Endothelial cell of umbilical vein (primary cell): Measurements from ENCODE around the gene TSGA10IP. TPM values are rescaled to one million over a fixed set of nuclear protein-coding genes. Genes with fewer than 3 reads are reported as not detected.

Source experiments
- BruUV-seq: library from RNA; stranded (reverse); fragments of 400-500 nt; replicated peaks from 2 replicates; lab custom pipeline; 2021; lab: Mats Ljungman, UMichigan
- CTCF ChIA-PET: fragments of 300-600, 350-600 bp; sonication (Branson Sonifier 250); formaldehyde crosslinking; loops from one replicate; lab custom pipeline; 2021; ENCODE audit warnings: antibody characterized with exemption, inconsistent platforms; lab: Charles Lee
- POLR2A ChIA-PET: fragments of 300-600, 350-600 bp; sonication (Branson Sonifier 250); formaldehyde crosslinking; loops from one replicate; lab custom pipeline; 2021; ENCODE audit warnings: antibody characterized with exemption, inconsistent platforms; lab: Charles Lee
- DNase-seq: peaks from one replicate; pipeline ENCODE4 v3.0.0-alpha.2; 2011; ENCODE audit warnings: low read depth, low spot score
- FAIRE-seq: peaks from 2 replicates; lab custom pipeline; 2011; peaks lifted over from hg19 to GRCh38; lab: Jason Lieb, UNC
- H2AFZ ChIP-seq: 2 replicates; pipeline ENCODE4 v1.6.0; 2012; ENCODE audit warnings: low read depth, low read length, control low read depth, inconsistent platforms
- H3K27ac ChIP-seq: 2 replicates; pipeline ENCODE4 v1.5.1; 2011; ENCODE audit warnings: low read depth, mild to moderate bottlenecking, control low read depth, low read length, moderate library complexity; ENCODE audit not compliant: insufficient read depth
- H3K27me3 ChIP-seq, 2 experiments: 2 replicates each; pipeline versions ENCODE4 v1.6.0 to v1.6.1; 2011; ENCODE audit warnings: low read length in 2 of 2, mixed read lengths in 1 of 2; ENCODE audit not compliant: control insufficient read depth in 2 of 2, insufficient read depth in 2 of 2
- H3K36me3 ChIP-seq, 2 experiments: 2 replicates in 1 of 2; 3 replicates in 1 of 2; pipeline ENCODE4 v1.5.1; 2011; ENCODE audit warnings: low read length in 2 of 2, mild to moderate bottlenecking in 1 of 2, moderate library complexity in 1 of 2; ENCODE audit not compliant: control insufficient read depth in 2 of 2, insufficient read depth in 2 of 2; ENCODE audit errors: extremely low read depth in 1 of 2
- H3K4me1 ChIP-seq: 3 replicates; pipeline ENCODE4 v1.5.1; 2011; ENCODE audit warnings: mild to moderate bottlenecking, low read length; ENCODE audit not compliant: control insufficient read depth, insufficient read depth; ENCODE audit errors: extremely low read depth
- H3K4me2 ChIP-seq: 2 replicates; pipeline ENCODE4 v1.6.1; 2011; ENCODE audit warnings: low read length, control low read depth, mixed read lengths; ENCODE audit not compliant: insufficient read depth
- H3K4me3 ChIP-seq, 3 experiments: fragments of 200-600 bp in 1 of 3; sonication (generic), shearing (Covaris generic) in 1 of 3; replicated peaks in 1 of 3; 2 replicates each; pipeline ENCODE4 v1.5.1; 2011 to 2016; ENCODE audit warnings: control low read depth in 3 of 3, low read length in 3 of 3, mild to moderate bottlenecking in 2 of 3, inconsistent platforms in 1 of 3, low read depth in 1 of 3, moderate library complexity in 1 of 3; ENCODE audit not compliant: insufficient read depth in 1 of 3
- H3K79me2 ChIP-seq: 2 replicates; pipeline ENCODE4 v1.6.0; 2012; ENCODE audit warnings: low read length, inconsistent platforms; ENCODE audit not compliant: control insufficient read depth, insufficient read depth
- H3K9ac ChIP-seq: replicated peaks from 2 replicates; pipeline ENCODE3; 2011; ENCODE audit warnings: low read length, control low read depth; ENCODE audit not compliant: insufficient read depth; ENCODE audit errors: extremely low read depth
- H3K9me1 ChIP-seq: replicated peaks from 3 replicates; pipeline ENCODE4 v1.6.0; 2011; ENCODE audit warnings: mild to moderate bottlenecking, low read length; ENCODE audit not compliant: control insufficient read depth, insufficient read depth; ENCODE audit errors: extremely low read depth
- H3K9me3 ChIP-seq: replicated peaks from 2 replicates; pipeline ENCODE4 v1.5.1; 2012; ENCODE audit warnings: low read length, inconsistent platforms; ENCODE audit not compliant: control insufficient read depth, insufficient read depth
- H4K20me1 ChIP-seq: replicated peaks from 2 replicates; pipeline ENCODE3; 2011; ENCODE audit warnings: mild to moderate bottlenecking, low read length; ENCODE audit not compliant: control insufficient read depth, insufficient read depth; ENCODE audit errors: extremely low read depth
- EZH2 ChIP-seq: IDR thresholded peaks from 2 replicates; pipeline ENCODE4 v1.6.1; 2012; ENCODE audit warnings: borderline replicate concordance, low read depth, mild to moderate bottlenecking, moderate library complexity, low read length, inconsistent platforms; ENCODE audit not compliant: severe bottlenecking
- FOS ChIP-seq: IDR thresholded peaks from 2 replicates; pipeline ENCODE4 v1.6.1; 2011; ENCODE audit warnings: mild to moderate bottlenecking, low read length, moderate library complexity, borderline replicate concordance; ENCODE audit not compliant: insufficient read depth
- GATA2 ChIP-seq: IDR thresholded peaks from 2 replicates; pipeline ENCODE4 v1.7.0; 2011; ENCODE audit warnings: low read depth, mild to moderate bottlenecking, moderate library complexity, mixed read lengths, low read length; ENCODE audit not compliant: insufficient read length, insufficient read depth
- JUN ChIP-seq: IDR thresholded peaks from 2 replicates; pipeline ENCODE4 v1.6.1; 2011; ENCODE audit warnings: borderline replicate concordance, low read depth; ENCODE audit not compliant: insufficient read length, insufficient read depth
- MYC ChIP-seq: IDR thresholded peaks from one replicate; pipeline ENCODE4 v1.6.1; 2011; ENCODE audit warnings: mild to moderate bottlenecking, low read depth, low read length
- POLR2A ChIP-seq: IDR thresholded peaks from 2 replicates; pipeline ENCODE4 v1.6.1; 2012; ENCODE audit warnings: low read depth, mild to moderate bottlenecking, control low read depth, low read length
- POLR2AphosphoS5 ChIP-seq: IDR thresholded peaks from 2 replicates; pipeline ENCODE4 v1.6.1; 2012; ENCODE audit warnings: low read depth, mild to moderate bottlenecking, control low read depth, low read length, moderate library complexity; ENCODE audit not compliant: insufficient read depth
- dilution Hi-C: fragments of 300-500 bp; cut with MboI; formaldehyde crosslinking; loops from one replicate; pipeline ENCODE4 v1.15.0; 2019; ENCODE audit warnings: low sequenced_read_pairs; ENCODE audit not compliant: extremely low pct_ligation_motif_present
- intact Hi-C: fragments of 100-400 bp; cut with micrococcal nuclease; formaldehyde crosslinking; loops from one replicate; pipeline ENCODE4 v1.10.0; 2022
- polyA plus RNA-seq, 4 experiments: library from polyadenylated mRNA; depleted of rRNA in 3 of 4; stranded (reverse) in 3 of 4; unstranded in 1 of 4; fragments of >200 nt; gene quantifications; 2 replicates each; pipeline versions ENCODE4 v1.2.1 to v1.2.3, GENCODE V29; 2011 to 2012; ENCODE audit warnings: missing spikeins in 1 of 4
- total RNA-seq: library from RNA; stranded (reverse); gene quantifications from 2 replicates; pipeline ENCODE4 v1.2.3, GENCODE V29; 2021
- TF ChIP-seq, protein P1 (sequence below): IDR thresholded peaks from 2 replicates; pipeline ENCODE4 v1.6.1; 2011; ENCODE audit not compliant: insufficient read depth, insufficient read length
- TF ChIP-seq, protein P2 (sequence below), 2 donors: IDR thresholded peaks; 1 replicate in 1 of 2; 2 replicates in 1 of 2; pipeline ENCODE4 v1.5.1; 2011; ENCODE audit warnings: low read length in 2 of 2, mild to moderate bottlenecking in 2 of 2, moderate library complexity in 2 of 2, control low read depth in 1 of 2, inconsistent platforms in 1 of 2, low read depth in 1 of 2; ENCODE audit not compliant: insufficient read depth in 1 of 2; ENCODE audit errors: extremely low read depth in 1 of 2

The TSGA10IP gene
- total and polyA plus RNA-seq, 2 donors (not counting 3 experiments of a cell fraction or from before 2014, with no cell fraction given) = not detected

DNA sequence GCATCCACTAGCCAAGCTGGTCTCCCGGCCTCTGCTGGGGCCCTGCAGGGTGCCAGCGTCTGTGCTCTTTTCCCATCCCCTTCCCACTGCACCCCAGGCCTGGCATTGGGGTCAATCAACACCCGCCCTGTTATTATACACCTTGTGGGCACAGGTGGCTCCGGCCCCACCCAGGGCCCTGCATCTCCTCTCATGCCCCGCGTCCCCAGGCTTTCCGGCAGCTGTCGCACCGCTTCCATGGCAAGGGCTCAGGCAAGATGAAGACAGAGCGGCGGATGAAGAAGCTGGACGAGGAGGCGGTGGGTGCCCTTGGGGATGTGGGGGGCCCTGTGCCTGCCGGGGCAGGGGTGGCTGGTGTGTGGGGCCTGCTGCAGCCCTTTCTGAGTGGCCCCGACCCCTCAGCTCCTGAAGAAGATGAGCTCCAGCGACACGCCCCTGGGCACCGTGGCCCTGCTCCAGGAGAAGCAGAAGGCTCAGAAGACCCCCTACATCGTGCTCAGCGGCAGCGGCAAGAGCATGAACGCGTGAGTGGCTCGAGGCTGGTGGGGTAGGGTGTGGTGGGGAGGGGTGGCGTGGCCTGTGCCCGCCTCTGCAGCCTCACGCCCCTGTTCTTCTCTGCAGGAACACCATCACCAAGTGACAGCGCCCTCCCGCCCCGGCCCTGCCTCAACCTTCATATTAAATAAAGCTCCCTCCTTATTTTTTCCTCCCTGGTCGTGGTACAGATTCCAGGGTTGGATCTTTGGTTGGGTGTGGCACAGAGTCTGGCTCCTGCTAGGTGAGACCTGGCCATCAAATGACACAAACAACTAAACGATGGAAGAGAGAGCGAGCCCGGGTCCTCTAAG, 33.3 kb downstream of the TSGA10IP start:
- Histone ChIP-seq H3K9ac (no peak overlapping the region), H3K9me3 (no peaks in the 10 kb centered on the region), H3K27me3 (no peaks in the 10 kb centered on the region), H3K4me1 (no peaks in the 10 kb centered on the region), H3K79me2 (no peaks in the 10 kb centered on the region), H4K20me1 (no peaks in the 10 kb centered on the region), H3K27ac (no peak overlapping the region), H3K4me2 (no peak overlapping the region), H3K9me1 (no peaks in the 10 kb centered on the region), H3K36me3 (peaks cover 2 to 32% of the 10 kb centered on the region in 2 experiments), H2AFZ (no peak overlapping the region), H3K4me3 (no peak overlapping the region)
- ChIA-PET POLR2A (no interaction called here), CTCF (interaction anchor here (0.9 to 1.4 kb wide), 3 partner anchors 10 to 94 kb away, joined by 3 to 8 read pairs (median 3); partner anchors contain the start of gene FIBP)
- dilution Hi-C loops (no loop called here), intact Hi-C loops (no loop called here)
- TF ChIP-seq, protein P1, sequence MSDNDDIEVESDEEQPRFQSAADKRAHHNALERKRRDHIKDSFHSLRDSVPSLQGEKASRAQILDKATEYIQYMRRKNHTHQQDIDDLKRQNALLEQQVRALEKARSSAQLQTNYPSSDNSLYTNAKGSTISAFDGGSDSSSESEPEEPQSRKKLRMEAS = no peak
- TF ChIP-seq JUN (no peak), MYC (no peak), GATA2 (no peak), POLR2AphosphoS5 (no peak), POLR2A (no peak), FOS (no peak), EZH2 (no peak)
- TF ChIP-seq, protein P2, sequence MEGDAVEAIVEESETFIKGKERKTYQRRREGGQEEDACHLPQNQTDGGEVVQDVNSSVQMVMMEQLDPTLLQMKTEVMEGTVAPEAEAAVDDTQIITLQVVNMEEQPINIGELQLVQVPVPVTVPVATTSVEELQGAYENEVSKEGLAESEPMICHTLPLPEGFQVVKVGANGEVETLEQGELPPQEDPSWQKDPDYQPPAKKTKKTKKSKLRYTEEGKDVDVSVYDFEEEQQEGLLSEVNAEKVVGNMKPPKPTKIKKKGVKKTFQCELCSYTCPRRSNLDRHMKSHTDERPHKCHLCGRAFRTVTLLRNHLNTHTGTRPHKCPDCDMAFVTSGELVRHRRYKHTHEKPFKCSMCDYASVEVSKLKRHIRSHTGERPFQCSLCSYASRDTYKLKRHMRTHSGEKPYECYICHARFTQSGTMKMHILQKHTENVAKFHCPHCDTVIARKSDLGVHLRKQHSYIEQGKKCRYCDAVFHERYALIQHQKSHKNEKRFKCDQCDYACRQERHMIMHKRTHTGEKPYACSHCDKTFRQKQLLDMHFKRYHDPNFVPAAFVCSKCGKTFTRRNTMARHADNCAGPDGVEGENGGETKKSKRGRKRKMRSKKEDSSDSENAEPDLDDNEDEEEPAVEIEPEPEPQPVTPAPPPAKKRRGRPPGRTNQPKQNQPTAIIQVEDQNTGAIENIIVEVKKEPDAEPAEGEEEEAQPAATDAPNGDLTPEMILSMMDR (IDR thresholded peaks at IDR 0.05; ENCODE audit: extremely low read depth in 1 of 2, insufficient read depth in 1 of 2, low read depth in 1 of 2, low read length in 2 of 2) = no peak
- BruUV-seq = TSS peak; percentile 42
- DNase-seq (no peak), FAIRE-seq (no peak)
